ENCODE results near the gene RACGAP1.

- no peak for TF ChIP-seq CTCF (IDR thresholded peaks at IDR 0.05)
- no peak for TF ChIP-seq POLR2A (IDR thresholded peaks at IDR 0.05)
These were observed 76.1 kb downstream of the RACGAP1 start for GRCh38 chr12:49948866-49949845.
